Measurements from ENCODE around the gene ZNF462. TPM values are rescaled to one million over a fixed set of nuclear protein-coding genes. Genes with fewer than 3 reads are reported as not detected.

Gene ZNF462
- total RNA-seq, 1 experiment from 2014 or later = 164 TPM

DNA sequence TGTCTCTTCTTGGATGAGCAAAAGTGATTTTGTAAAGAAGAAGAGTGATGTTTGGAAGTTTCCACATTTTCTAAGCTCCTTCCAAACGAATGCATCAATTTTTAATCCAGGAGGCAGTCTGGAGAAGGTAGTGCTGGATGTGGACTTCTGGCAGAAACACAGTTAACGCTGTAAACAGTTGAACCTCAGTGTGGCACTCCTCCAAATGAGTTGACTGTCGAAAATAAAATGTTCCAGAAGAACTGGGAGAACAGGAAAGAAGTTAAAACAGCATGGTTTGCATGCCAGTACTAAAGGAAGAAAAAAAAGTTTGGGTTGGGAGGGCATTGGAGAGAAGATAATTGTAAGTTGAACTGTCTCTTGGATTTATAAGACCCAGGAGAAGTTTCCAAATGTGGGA is 6.5 kb downstream of the ZNF462 start:
- H4K20me1 ChIP-seq (ENCODE audit: control insufficient read depth, insufficient read depth, insufficient read length) = no peaks in the 10 kb centered on the region
- Mint-ChIP-seq H3K4me1 (peaks cover 94 to 98% of the 10 kb centered on the region in 2 experiments), H3K4me3 (no peak overlapping the region; a peak in 1 of 5 replicates), H3K27ac (peak overlapping the region in 2 of 3 experiments; percentile 1 to 85; a peak in 3 of 7 replicates), H3K36me3 (ENCODE audit: insufficient read depth in 1 of 3, low read depth in 3 of 3) (peaks cover 15 to 47% (median 37%) of the 10 kb centered on the region in 3 experiments), H3K9me3 (no peaks in the 10 kb centered on the region; a peak in 1 of 5 replicates), H3K27me3 (ENCODE audit: low read depth) (no peaks in the 10 kb centered on the region)
- H3K27me3 ChIP-seq (ENCODE audit: insufficient read depth, low read length) = no peaks in the 10 kb centered on the region
- no peak overlapping the region for H3K18ac ChIP-seq (ENCODE audit: insufficient read length, low read depth, low read length)
- H3K9ac ChIP-seq (ENCODE audit: extremely low read depth, insufficient read length, low read length) = no peak overlapping the region
- H2BK120ac ChIP-seq (ENCODE audit: low read depth, low read length, poor library complexity, severe bottlenecking) = no peak overlapping the region
- DNase-seq = no peak
- peaks cover 2% of the 10 kb centered on the region for H3K23me2 ChIP-seq (ENCODE audit: insufficient read length, low read depth, low read length, poor library complexity, severe bottlenecking)
- peaks cover 38% of the 10 kb centered on the region for H3K4me1 ChIP-seq (ENCODE audit: insufficient read depth, low read length)
- no peak overlapping the region for H3K56ac ChIP-seq (ENCODE audit: insufficient read length, low read depth, low read length)
- no peak overlapping the region for H3T11ph ChIP-seq (ENCODE audit: low read length)
- H2BK15ac ChIP-seq (ENCODE audit: low read depth, low read length) = no peak overlapping the region
- H2BK12ac ChIP-seq (ENCODE audit: insufficient read length, low read depth, low read length) = no peak overlapping the region
- H3K4ac ChIP-seq (ENCODE audit: low read depth, low read length) = no peak overlapping the region
- H3K79me2 ChIP-seq (ENCODE audit: insufficient read depth, low read length) = peaks cover 83% of the 10 kb centered on the region
- no peak overlapping the region for H2BK20ac ChIP-seq (ENCODE audit: low read depth, low read length, poor library complexity, severe bottlenecking)
- H4K91ac ChIP-seq (ENCODE audit: insufficient read length, low read depth, low read length) = no peak overlapping the region
- H3K4me2 ChIP-seq (ENCODE audit: insufficient read depth, insufficient read length, low read length) = no peak overlapping the region
- WGBS (ENCODE audit: extremely low coverage, insufficient read length, low lambda C conversion rate) = no CpG with 5 or more reads among the region's 3 CpGs
- no peak overlapping the region for H4K5ac ChIP-seq (ENCODE audit: insufficient read length, low read depth, low read length)
- H3K23ac ChIP-seq (ENCODE audit: insufficient read length, low read depth, low read length) = no peak overlapping the region
- no peak overlapping the region for H2AFZ ChIP-seq (ENCODE audit: low read length)
- peaks cover 2% of the 10 kb centered on the region for H3K79me1 ChIP-seq (ENCODE audit: insufficient read depth, low read depth, low read length, poor library complexity, severe bottlenecking)
- no peak overlapping the region for H4K8ac ChIP-seq (replicated peaks; ENCODE audit: insufficient read length, low read depth, low read length)
- H3K9me3 ChIP-seq (ENCODE audit: control insufficient read depth, low read depth, low read length) = no peaks in the 10 kb centered on the region
- H3K27ac ChIP-seq (ENCODE audit: insufficient read length, low read depth, low read length) = no peak overlapping the region
- H2AK5ac ChIP-seq (ENCODE audit: insufficient read length, low read length) = no peak overlapping the region
- H2BK5ac ChIP-seq (ENCODE audit: insufficient read length, low read length) = no peak overlapping the region
- TF ChIP-seq, protein P1, sequence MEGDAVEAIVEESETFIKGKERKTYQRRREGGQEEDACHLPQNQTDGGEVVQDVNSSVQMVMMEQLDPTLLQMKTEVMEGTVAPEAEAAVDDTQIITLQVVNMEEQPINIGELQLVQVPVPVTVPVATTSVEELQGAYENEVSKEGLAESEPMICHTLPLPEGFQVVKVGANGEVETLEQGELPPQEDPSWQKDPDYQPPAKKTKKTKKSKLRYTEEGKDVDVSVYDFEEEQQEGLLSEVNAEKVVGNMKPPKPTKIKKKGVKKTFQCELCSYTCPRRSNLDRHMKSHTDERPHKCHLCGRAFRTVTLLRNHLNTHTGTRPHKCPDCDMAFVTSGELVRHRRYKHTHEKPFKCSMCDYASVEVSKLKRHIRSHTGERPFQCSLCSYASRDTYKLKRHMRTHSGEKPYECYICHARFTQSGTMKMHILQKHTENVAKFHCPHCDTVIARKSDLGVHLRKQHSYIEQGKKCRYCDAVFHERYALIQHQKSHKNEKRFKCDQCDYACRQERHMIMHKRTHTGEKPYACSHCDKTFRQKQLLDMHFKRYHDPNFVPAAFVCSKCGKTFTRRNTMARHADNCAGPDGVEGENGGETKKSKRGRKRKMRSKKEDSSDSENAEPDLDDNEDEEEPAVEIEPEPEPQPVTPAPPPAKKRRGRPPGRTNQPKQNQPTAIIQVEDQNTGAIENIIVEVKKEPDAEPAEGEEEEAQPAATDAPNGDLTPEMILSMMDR (conservative IDR thresholded peaks at IDR 0.05) = no peak
- H3K14ac ChIP-seq (ENCODE audit: insufficient read depth, low read length) = no peak overlapping the region
